ENCODE data around the gene MPI. TPM values are rescaled to one million over a fixed set of nuclear protein-coding genes. Genes with fewer than 3 reads are reported as not detected.

The MPI gene
- 58.2 and 63.5 TPM in 2 replicates for polyA plus RNA-seq (2012; rRNA removed)
- 36.4 and 45.3 TPM in 2 replicates for polyA plus RNA-seq (2012; cell fraction: cytosol; rRNA removed)
- polyA plus RNA-seq (2012; cell fraction: nucleus; rRNA removed): 87.1 and 108 TPM in 2 replicates

DNA sequence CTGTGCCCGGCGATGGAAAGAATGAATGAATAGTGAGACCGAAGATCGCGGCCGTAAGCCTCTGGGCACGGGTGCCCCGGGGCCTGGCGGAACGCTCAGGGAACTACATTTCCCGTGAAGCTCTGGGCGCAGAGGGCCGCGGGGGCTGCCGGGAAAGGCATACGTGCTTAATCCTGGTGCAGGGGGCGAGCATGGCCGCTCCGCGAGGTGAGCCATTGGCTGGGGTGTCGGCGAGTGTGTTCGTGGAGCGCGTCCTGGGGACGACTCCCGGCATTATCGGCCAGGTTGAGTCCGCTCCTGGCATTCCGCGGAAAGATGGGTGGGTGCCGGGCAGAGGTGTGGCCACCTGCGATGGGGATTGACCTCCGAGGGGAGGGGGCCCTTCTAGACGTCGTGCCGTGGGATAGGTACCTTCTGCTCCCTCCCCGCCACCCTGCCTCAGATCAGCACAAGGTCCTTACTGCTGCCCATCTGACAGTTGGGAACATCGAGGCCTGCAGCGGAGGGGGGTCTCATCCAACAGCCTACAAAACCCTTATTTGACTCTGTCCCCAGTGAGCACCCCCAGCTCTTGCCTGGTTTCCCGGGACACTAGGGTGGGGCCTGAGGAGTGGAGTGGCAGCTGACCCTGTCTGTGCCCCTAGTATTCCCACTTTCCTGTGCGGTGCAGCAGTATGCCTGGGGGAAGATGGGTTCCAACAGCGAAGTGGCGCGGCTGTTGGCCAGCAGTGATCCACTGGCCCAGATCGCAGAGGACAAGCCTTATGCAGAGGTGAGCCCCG is at the start of gene MPI:
MPI (plus strand) TSS at position 160 of the 782 bp plus-strand sequence; CDS start at position 192, 32 bp downstream.
- H3K27me3 ChIP-seq (ENCODE audit: insufficient read depth): no peaks in the 10 kb centered on the region
- H3K9ac ChIP-seq: peak within 1 kb of the TSS; percentile 84
- H3K79me2 ChIP-seq (ENCODE audit: insufficient read depth): peaks cover 4% of the 10 kb centered on the region; the same call in 1 of the 2 replicates
- WGBS (ENCODE audit: low lambda C conversion rate): 4% methylated on average over 24 of the region's 47 CpGs
- TF ChIP-seq CTCF (IDR thresholded peaks at IDR 0.05) (no peak), ZBTB33 (IDR thresholded peaks at IDR 0.05; ENCODE audit: borderline replicate concordance, low read depth) (no peak), JUND (IDR thresholded peaks at IDR 0.05) (no peak), FOSL2 (IDR thresholded peaks at IDR 0.05; ENCODE audit: borderline replicate concordance, low read depth) (no peak), USF1 (IDR thresholded peaks at IDR 0.05; ENCODE audit: borderline replicate concordance, low read depth) (no peak), CHD2 (IDR thresholded peaks at IDR 0.05; ENCODE audit: low read length, partially characterized antibody) (no peak), GABPA (IDR thresholded peaks at IDR 0.05; ENCODE audit: low read depth) (no peak), TCF12 (IDR thresholded peaks at IDR 0.05) (no peak), NRF1 (IDR thresholded peaks at IDR 0.05; ENCODE audit: low read depth, low read length) (no peak), ELF1 (IDR thresholded peaks at IDR 0.05) (no peak), TAF1 (IDR thresholded peaks at IDR 0.05; ENCODE audit: borderline replicate concordance, low read depth, low read length) (peak; percentile 92), POLR2AphosphoS5 (IDR thresholded peaks at IDR 0.05; ENCODE audit: low read depth, low read length) (peak; percentile 96), GATA2 (CRISPR knock-in tag; IDR thresholded peaks at IDR 0.05) (no peak), MXI1 (IDR thresholded peaks at IDR 0.05; ENCODE audit: low read depth, low read length) (peak; percentile 77), RXRA (IDR thresholded peaks at IDR 0.05; ENCODE audit: borderline replicate concordance, low read depth) (no peak), SMC3 (IDR thresholded peaks at IDR 0.05; ENCODE audit: low read depth, low read length) (no peak), EP300 (IDR thresholded peaks at IDR 0.05; ENCODE audit: borderline replicate concordance in 1 of 2, low read depth in 1 of 2, low read length in 1 of 2) (no peak), RCOR1 (IDR thresholded peaks at IDR 0.05; ENCODE audit: low read length) (peak; percentile 18; the same call in 1 of the 2 replicates), TEAD4 (IDR thresholded peaks at IDR 0.05; ENCODE audit: borderline replicate concordance, insufficient read depth) (no peak), MEF2A (IDR thresholded peaks at IDR 0.05; ENCODE audit: borderline replicate concordance, low read depth) (no peak), SIN3A (IDR thresholded peaks at IDR 0.05; ENCODE audit: borderline replicate concordance, low read depth, low read length) (0 out of 2 replicates have a peak, but pooled peaks have one; percentile 37), RAD21 (IDR thresholded peaks at IDR 0.05; ENCODE audit: low read length) (no peak), YY1 (IDR thresholded peaks at IDR 0.05; ENCODE audit: low read depth) (peak; percentile 89)
- TF ChIP-seq, protein P1, sequence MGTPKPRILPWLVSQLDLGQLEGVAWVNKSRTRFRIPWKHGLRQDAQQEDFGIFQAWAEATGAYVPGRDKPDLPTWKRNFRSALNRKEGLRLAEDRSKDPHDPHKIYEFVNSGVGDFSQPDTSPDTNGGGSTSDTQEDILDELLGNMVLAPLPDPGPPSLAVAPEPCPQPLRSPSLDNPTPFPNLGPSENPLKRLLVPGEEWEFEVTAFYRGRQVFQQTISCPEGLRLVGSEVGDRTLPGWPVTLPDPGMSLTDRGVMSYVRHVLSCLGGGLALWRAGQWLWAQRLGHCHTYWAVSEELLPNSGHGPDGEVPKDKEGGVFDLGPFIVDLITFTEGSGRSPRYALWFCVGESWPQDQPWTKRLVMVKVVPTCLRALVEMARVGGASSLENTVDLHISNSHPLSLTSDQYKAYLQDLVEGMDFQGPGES (IDR thresholded peaks at IDR 0.05; ENCODE audit: low read depth, low read length): no peak
- TF ChIP-seq, protein P2, sequence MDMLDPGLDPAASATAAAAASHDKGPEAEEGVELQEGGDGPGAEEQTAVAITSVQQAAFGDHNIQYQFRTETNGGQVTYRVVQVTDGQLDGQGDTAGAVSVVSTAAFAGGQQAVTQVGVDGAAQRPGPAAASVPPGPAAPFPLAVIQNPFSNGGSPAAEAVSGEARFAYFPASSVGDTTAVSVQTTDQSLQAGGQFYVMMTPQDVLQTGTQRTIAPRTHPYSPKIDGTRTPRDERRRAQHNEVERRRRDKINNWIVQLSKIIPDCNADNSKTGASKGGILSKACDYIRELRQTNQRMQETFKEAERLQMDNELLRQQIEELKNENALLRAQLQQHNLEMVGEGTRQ (IDR thresholded peaks at IDR 0.05; ENCODE audit: borderline replicate concordance, low read depth, low read length): no peak
- TF ChIP-seq, protein P3, sequence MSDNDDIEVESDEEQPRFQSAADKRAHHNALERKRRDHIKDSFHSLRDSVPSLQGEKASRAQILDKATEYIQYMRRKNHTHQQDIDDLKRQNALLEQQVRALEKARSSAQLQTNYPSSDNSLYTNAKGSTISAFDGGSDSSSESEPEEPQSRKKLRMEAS (IDR thresholded peaks at IDR 0.05; ENCODE audit: low read depth): peak; percentile 57; the same call in 1 of the 2 replicates
- peak within 1 kb of the TSS; percentile 83 for H2AFZ ChIP-seq (ENCODE audit: low read depth)
- no peaks in the 10 kb centered on the region for H4K20me1 ChIP-seq (ENCODE audit: insufficient read depth)
- H3F3A ChIP-seq (replicated peaks; ENCODE audit: insufficient read depth): no peaks in the 10 kb centered on the region
- no peaks in the 10 kb centered on the region for H3K9me2 ChIP-seq
- no peaks in the 10 kb centered on the region for H3K9me3 ChIP-seq
- peak; percentile 97 for DNase-seq
- H3K27ac ChIP-seq (ENCODE audit: low read depth in 2 of 2, low read length in 1 of 2): peak within 1 kb of the TSS in 1 of 2 experiments; percentile 87; a peak in 3 of 4 replicates
- ChIA-PET POLR2A (interaction anchor here (0.6 to 2.2 kb wide), 7 partner anchors 7 to 48 kb away, joined by 3 to 10 read pairs (median 4); partner anchors contain the start of genes COX5A and FAM219B), CTCF (interaction anchor here (0.7 to 2.9 kb wide), 7 partner anchors 10 to 103 kb away, joined by 3 to 21 read pairs (median 5); no protein-coding TSS in a partner anchor)
- peaks cover 12 to 16% of the 10 kb centered on the region in 2 experiments for H3K36me3 ChIP-seq (replicated peaks in 1 of 2; ENCODE audit: control insufficient read depth in 1 of 2, insufficient read depth in 2 of 2, low read length in 1 of 2)
- peak within 1 kb of the TSS; percentile 96 for H3K4me2 ChIP-seq
- peaks cover 0 to 16% of the 10 kb centered on the region in 2 experiments; a peak in 1 of 4 replicates for H3K4me1 ChIP-seq (ENCODE audit: control insufficient read depth in 1 of 2, insufficient read depth in 2 of 2, low read depth in 1 of 2, low read length in 1 of 2)
- H3K4me3 ChIP-seq (ENCODE audit: low read depth in 2 of 2, low read length in 1 of 2): peak within 1 kb of the TSS; percentile 89 to 92

Measured in SK-N-SH (cell line).